GM23338 (cell line): ENCODE data around the gene KCNT1. TPM values are rescaled to one million over a fixed set of nuclear protein-coding genes. Genes with fewer than 3 reads are reported as not detected.
A peak's percentile ranks its signal among the peaks of the same experiment; 100 is the strongest.

Experiments used
- ATAC-seq: fragments of 200-7000 bp; cut with Tn5 transposase; 3 replicates; pipeline ENCODE4 v1.9.1; 2020
- DNase-seq: peaks from one replicate; pipeline ENCODE4 v3.0.0-alpha.2; 2015; ENCODE audit warnings: low spot score
- H2AFZ ChIP-seq: fragments of 200-600 bp; sonication (generic); 2 replicates; pipeline ENCODE4 v1.8.0; 2016; ENCODE audit warnings: antibody characterized with exemption, mild to moderate bottlenecking, moderate library complexity
- H3F3A ChIP-seq: fragments of 200-600 bp; sonication (generic); replicated peaks from 2 replicates; pipeline ENCODE4 v1.8.0; 2017; ENCODE audit warnings: antibody characterized with exemption, mixed run types, low read depth
- H3K27ac ChIP-seq: fragments of 200-600 bp; sonication (generic); 2 replicates; pipeline ENCODE4 v1.6.1; 2016; ENCODE audit warnings: low read depth
- H3K27me3 ChIP-seq: fragments of 200-600 bp; sonication (generic); 2 replicates; pipeline ENCODE4 v1.8.0; 2016; ENCODE audit warnings: mild to moderate bottlenecking, mixed run types, moderate library complexity; ENCODE audit not compliant: insufficient read depth
- H3K36me3 ChIP-seq: fragments of 200-600 bp; sonication (generic); 2 replicates; pipeline ENCODE4 v1.8.0; 2016; ENCODE audit warnings: mild to moderate bottlenecking; ENCODE audit not compliant: insufficient read depth
- H3K4me1 ChIP-seq: fragments of 200-600 bp; sonication (generic); 2 replicates; pipeline ENCODE4 v1.8.0; 2016; ENCODE audit warnings: mild to moderate bottlenecking, moderate library complexity; ENCODE audit not compliant: insufficient read depth
- H3K4me2 ChIP-seq: fragments of 200-600 bp; sonication (generic); 2 replicates; pipeline ENCODE4 v1.7.1; 2017; ENCODE audit warnings: mixed run types
- H3K4me3 ChIP-seq: fragments of 200-600 bp; sonication (generic); 2 replicates; pipeline ENCODE4 v1.6.1; 2016; ENCODE audit warnings: mixed run types
- H3K79me2 ChIP-seq: fragments of 200-600 bp; sonication (generic); replicated peaks from 2 replicates; pipeline ENCODE4 v1.8.0; 2017; ENCODE audit warnings: mild to moderate bottlenecking; ENCODE audit not compliant: insufficient read depth
- H3K9me2 ChIP-seq: fragments of 200-600 bp; sonication (generic); 2 replicates; pipeline ENCODE4 v1.8.0; 2017; ENCODE audit not compliant: insufficient read depth
- H4K20me1 ChIP-seq: fragments of 200-600 bp; sonication (generic); replicated peaks from 2 replicates; pipeline ENCODE4 v1.8.0; 2017; ENCODE audit warnings: mild to moderate bottlenecking; ENCODE audit not compliant: insufficient read depth
- H3K27ac Mint-ChIP-seq: 2 replicates; pipeline ENCODE4 v1.8.0; 2020; ENCODE audit warnings: inconsistent platforms, mild to moderate bottlenecking, moderate library complexity, mixed read lengths
- H3K27me3 Mint-ChIP-seq: 3 replicates; pipeline ENCODE4 v1.8.0; 2022; ENCODE audit warnings: low read depth, mild to moderate bottlenecking, moderate library complexity, mixed read lengths, inconsistent platforms; ENCODE audit not compliant: insufficient read depth, poor library complexity
- H3K36me3 Mint-ChIP-seq: 3 replicates; pipeline ENCODE4 v1.8.0; 2021; ENCODE audit warnings: low read depth, mild to moderate bottlenecking, inconsistent platforms, moderate library complexity, mixed read lengths
- H3K4me1 Mint-ChIP-seq: 3 replicates; pipeline ENCODE4 v1.8.0; 2020; ENCODE audit warnings: mild to moderate bottlenecking, inconsistent platforms, mixed read lengths
- H3K4me3 Mint-ChIP-seq: 3 replicates; pipeline ENCODE4 v1.8.0; 2021; ENCODE audit warnings: moderate library complexity, mild to moderate bottlenecking, inconsistent platforms, mixed read lengths
- H3K9me3 Mint-ChIP-seq: 3 replicates; pipeline ENCODE4 v1.8.0; 2020; ENCODE audit warnings: moderate library complexity, mild to moderate bottlenecking, inconsistent platforms, mixed read lengths
- CREB1 ChIP-seq: fragments of 250-450 bp; sonication (Bioruptor Pico); IDR thresholded peaks from 2 replicates; pipeline ENCODE4 v1.5.0; 2020; ENCODE audit warnings: low read depth, mild to moderate bottlenecking, moderate library complexity
- CTCF ChIP-seq, 2 experiments: fragments of 200-600 bp in 1 of 2; sonication (generic) in 1 of 2; conservative IDR thresholded peaks; 2 replicates each; pipeline versions ENCODE4 v1.5.1 to v1.6.1; 2016 to 2017; ENCODE audit warnings: antibody characterized with exemption in 2 of 2, low read depth in 2 of 2, mild to moderate bottlenecking in 2 of 2, moderate library complexity in 1 of 2
- ETS1 ChIP-seq: IDR thresholded peaks from 2 replicates; pipeline ENCODE4 v1.6.1; 2016; ENCODE audit warnings: antibody characterized with exemption
- EZH2 ChIP-seq: fragments of 200-600 bp; sonication (generic); IDR thresholded peaks from one replicate; pipeline ENCODE4 v1.8.0; 2017; ENCODE audit warnings: antibody characterized with exemption, mild to moderate bottlenecking, low read depth; ENCODE audit not compliant: unreplicated experiment
- EZH2phosphoT487 ChIP-seq: fragments of 200-600 bp; sonication (generic); IDR thresholded peaks from one replicate; pipeline ENCODE4 v1.8.1; 2018; ENCODE audit warnings: antibody characterized with exemption; ENCODE audit not compliant: unreplicated experiment
- JUNB ChIP-seq: IDR thresholded peaks from one replicate; pipeline ENCODE4 v1.6.1; 2016; ENCODE audit warnings: antibody characterized with exemption; ENCODE audit not compliant: unreplicated experiment
- NANOG ChIP-seq: IDR thresholded peaks from 2 replicates; pipeline ENCODE4 v1.6.1; 2016; ENCODE audit warnings: antibody characterized with exemption, borderline replicate concordance
- POLR2AphosphoS5 ChIP-seq: IDR thresholded peaks from 2 replicates; pipeline ENCODE4 v1.6.1; 2016; ENCODE audit warnings: antibody characterized with exemption, low read depth
- REST ChIP-seq: IDR thresholded peaks from one replicate; pipeline ENCODE4 v1.6.1; 2018; ENCODE audit warnings: antibody characterized with exemption; ENCODE audit not compliant: unreplicated experiment
- STAT1 ChIP-seq: IDR thresholded peaks from one replicate; pipeline ENCODE4 v1.6.1; 2016; ENCODE audit warnings: antibody characterized with exemption; ENCODE audit not compliant: unreplicated experiment
- ZNF114 ChIP-seq: fragments of 250-450 bp; sonication (Bioruptor Pico); IDR thresholded peaks from 2 replicates; pipeline ENCODE4 v1.5.0; 2020; ENCODE audit warnings: mild to moderate bottlenecking, moderate library complexity
- ZNF331 ChIP-seq: fragments of 250-450 bp; sonication (Bioruptor Pico); IDR thresholded peaks from 2 replicates; pipeline ENCODE4 v1.5.0; 2020; ENCODE audit warnings: low read depth, mild to moderate bottlenecking, moderate library complexity
- ZNF462 ChIP-seq: fragments of 250-450 bp; sonication (Bioruptor Pico); IDR thresholded peaks from 2 replicates; pipeline ENCODE4 v1.5.0; 2020; ENCODE audit warnings: mild to moderate bottlenecking, moderate library complexity
- polyA plus RNA-seq: library from polyadenylated mRNA; unstranded; fragments of >200 nt; fragmentation: Nextera tagmentation; extraction: Ambion mirVana; gene quantifications from 2 replicates; pipeline ENCODE4 v1.2.1, GENCODE V29; 2016
- total RNA-seq: library from RNA; depleted of rRNA; stranded (reverse); fragments of >200 nt; shearing (Covaris generic); gene quantifications from 2 replicates; pipeline ENCODE4 v1.2.3, GENCODE V29; 2014

The KCNT1 gene
- total and polyA plus RNA-seq, 2 experiments from 2014 or later: 0.05 to 0.28 TPM

GRCh38 chr9:135803441-135803840, 101.5 kb downstream of the KCNT1 start:
- Histone ChIP-seq H3K36me3 (no peaks in the 10 kb centered on the region), H3K79me2 (no peaks in the 10 kb centered on the region), H3K4me3 (no peak overlapping the region), H3K27ac (no peak overlapping the region), H3K27me3 (no peaks in the 10 kb centered on the region), H2AFZ (no peak overlapping the region), H3K4me2 (no peak overlapping the region), H3K9me2 (no peaks in the 10 kb centered on the region), H3F3A (no peaks in the 10 kb centered on the region), H3K4me1 (no peaks in the 10 kb centered on the region), H4K20me1 (peaks cover 1% of the 10 kb centered on the region; the same call in 1 of the 2 replicates)
- Mint-ChIP-seq H3K27ac (peak overlapping the region; percentile 79), H3K36me3 (no peaks in the 10 kb centered on the region), H3K4me3 (no peak overlapping the region), H3K4me1 (peaks cover 15% of the 10 kb centered on the region), H3K9me3 (no peaks in the 10 kb centered on the region), H3K27me3 (peaks cover 11% of the 10 kb centered on the region)
- ATAC-seq (no peak), DNase-seq (no peak)
- no peak for TF ChIP-seq CTCF (conservative IDR thresholded peaks at IDR 0.05; ENCODE audit: low read depth in 2 of 2)
- no peak for TF ChIP-seq JUNB
- TF ChIP-seq POLR2AphosphoS5: no peak
- no peak for TF ChIP-seq NANOG
- TF ChIP-seq CREB1: no peak
- no peak for TF ChIP-seq EZH2phosphoT487
- no peak for TF ChIP-seq ZNF331 (CRISPR knock-in tag)
- no peak for TF ChIP-seq EZH2
- no peak for TF ChIP-seq STAT1
- no peak for TF ChIP-seq REST
- TF ChIP-seq ZNF462 (CRISPR knock-in tag): no peak
- TF ChIP-seq ETS1: no peak
- TF ChIP-seq ZNF114 (CRISPR knock-in tag): no peak
